H1 (cell line): Measurements from ENCODE around the gene TOPORS. TPM values are rescaled to one million over a fixed set of nuclear protein-coding genes. Genes with fewer than 3 reads are reported as not detected.

ENCODE experiments used
- EZH2 ChIP-seq: fragments of 200-600 bp; sonication (generic); IDR thresholded peaks from 2 replicates; pipeline ENCODE4 v1.7.1; 2012; ENCODE audit warnings: low read depth, mild to moderate bottlenecking, moderate library complexity, low read length, inconsistent platforms; ENCODE audit not compliant: severe bottlenecking
- NANOG ChIP-seq: IDR thresholded peaks from 2 replicates; pipeline ENCODE4 v1.6.1; 2011; ENCODE audit warnings: low read length, low read depth, mild to moderate bottlenecking, inconsistent platforms; ENCODE audit not compliant: insufficient read depth, poor library complexity, severe bottlenecking
- SAP30 ChIP-seq: fragments of 300-600 bp; sonication (generic); IDR thresholded peaks from 2 replicates; pipeline ENCODE4 v1.7.1; 2012; ENCODE audit warnings: low read length, moderate library complexity, mild to moderate bottlenecking, inconsistent platforms; ENCODE audit not compliant: insufficient read depth, insufficient replicate concordance
- polyA plus RNA-seq, 7 experiments: library from polyadenylated mRNA; depleted of rRNA in 3 of 7; stranded (reverse) in 5 of 7; unstranded in 2 of 7; fragments of >200 nt in 5 of 7; fragments of 200-250 nt in 2 of 7; gene quantifications; 1 replicate in 5 of 7; 2 replicates in 1 of 7; 4 replicates in 1 of 7; pipeline versions ENCODE4 v1.2.1 to v1.2.3, GENCODE V29; 2011 to 2013; ENCODE audit warnings: missing spikeins in 2 of 7, mixed read lengths in 2 of 7
- total RNA-seq: library from RNA; stranded (reverse); fragmentation: NEBNext Ultra II Directional; extraction: Animal tissue kit (Norgen Biotek cat#: 25700); gene quantifications from 2 replicates; pipeline ENCODE4 v1.2.1, GENCODE V29; 2021

TOPORS gene
- total and polyA plus RNA-seq, 2 of the 8 experiments (the other 6 are each of a cell fraction or from before 2014, with no cell fraction given) = 10.3 to 30.7 TPM

- TF ChIP-seq EZH2 (no peak), SAP30 (no peak), NANOG (no peak)
Measured at GRCh38 chr9:32590898-32591297, 38.5 kb upstream of the TOPORS start (continued).
